ENCODE results near the gene SDC3.

Gene SDC3

GRCh38 chr1:30844631-30845030 lies 63.9 kb downstream of the SDC3 start:
- Histone ChIP-seq H3K79me2 (no peaks in the 10 kb centered on the region), H3K4me3 (ENCODE audit: low read depth, low read length) (no peak overlapping the region), H3K36me3 (ENCODE audit: control insufficient read depth, insufficient read depth, low read length) (no peaks in the 10 kb centered on the region), H2AFZ (no peak overlapping the region), H3K4me2 (ENCODE audit: low read length) (no peak overlapping the region), H3K27ac (no peak overlapping the region), H3K9ac (no peak overlapping the region), H3K9me3 (ENCODE audit: control insufficient read depth, low read length) (no peaks in the 10 kb centered on the region), H3K27me3 (ENCODE audit: control insufficient read depth, insufficient read depth, low read length) (no peaks in the 10 kb centered on the region), H3K4me1 (no peaks in the 10 kb centered on the region)
- no peak for TF ChIP-seq CTCF (IDR thresholded peaks at IDR 0.05)

- Histone ChIP-seq H3K36me3 (ENCODE audit: control insufficient read depth, insufficient read depth, low read length) (no peaks in the 10 kb centered on the region), H3K4me3 (ENCODE audit: low read depth, low read length) (no peak overlapping the region), H2AFZ (no peak overlapping the region), H3K4me1 (no peaks in the 10 kb centered on the region), H3K27ac (no peak overlapping the region), H3K79me2 (no peaks in the 10 kb centered on the region), H3K9me3 (ENCODE audit: control insufficient read depth, low read length) (no peaks in the 10 kb centered on the region), H3K27me3 (ENCODE audit: control insufficient read depth, insufficient read depth, low read length) (no peaks in the 10 kb centered on the region), H3K4me2 (ENCODE audit: low read length) (no peak overlapping the region), H3K9ac (no peak overlapping the region)
- no peak for TF ChIP-seq CTCF (IDR thresholded peaks at IDR 0.05)
These were observed 65.7 kb downstream of the SDC3 start for GRCh38 chr1:30842697-30843354.

GRCh38 chr1:30840904-30841598 lies 67.5 kb downstream of the SDC3 start:
- no peak for TF ChIP-seq CTCF (IDR thresholded peaks at IDR 0.05)
- Histone ChIP-seq H3K79me2 (no peaks in the 10 kb centered on the region), H3K27me3 (ENCODE audit: control insufficient read depth, insufficient read depth, low read length) (no peaks in the 10 kb centered on the region), H3K9me3 (ENCODE audit: control insufficient read depth, low read length) (no peaks in the 10 kb centered on the region), H3K27ac (no peak overlapping the region), H3K4me1 (no peaks in the 10 kb centered on the region), H3K4me3 (ENCODE audit: low read depth, low read length) (no peak overlapping the region), H3K4me2 (ENCODE audit: low read length) (no peak overlapping the region), H3K9ac (no peak overlapping the region), H3K36me3 (ENCODE audit: control insufficient read depth, insufficient read depth, low read length) (no peaks in the 10 kb centered on the region), H2AFZ (no peak overlapping the region)

GRCh38 chr1:30839827-30840359 lies 68.7 kb downstream of the SDC3 start:
- H3K36me3 ChIP-seq (ENCODE audit: control insufficient read depth, insufficient read depth, low read length): no peaks in the 10 kb centered on the region
- no peak overlapping the region for H3K9ac ChIP-seq
- no peaks in the 10 kb centered on the region for H3K27me3 ChIP-seq (ENCODE audit: control insufficient read depth, insufficient read depth, low read length)
- H3K4me1 ChIP-seq: no peaks in the 10 kb centered on the region
- H3K4me3 ChIP-seq (ENCODE audit: low read depth, low read length): no peak overlapping the region
- no peaks in the 10 kb centered on the region for H3K9me3 ChIP-seq (ENCODE audit: control insufficient read depth, low read length)
- H3K4me2 ChIP-seq (ENCODE audit: low read length): no peak overlapping the region
- H3K27ac ChIP-seq: no peak overlapping the region
- H3K79me2 ChIP-seq: no peaks in the 10 kb centered on the region
- no peak overlapping the region for H2AFZ ChIP-seq
- no peak for TF ChIP-seq CTCF (IDR thresholded peaks at IDR 0.05)

Data from parathyroid adenoma (tissue), 2 donors.